ENCODE measurements around the gene ARHGEF9.

The ARHGEF9 gene

GRCh38 chrX:63680423-63680822 lies 104.6 kb downstream of the ARHGEF9 start:
- CTCF ChIA-PET = no interaction called here
- DNase-seq (ENCODE audit: low read depth, low spot score) = no peak
- POLR2A ChIA-PET = no interaction called here

GRCh38 chrX:63679432-63679831 lies 105.6 kb downstream of the ARHGEF9 start:
- CTCF ChIA-PET = no interaction called here
- POLR2A ChIA-PET = no interaction called here

More at GRCh38 chrX:63680423-63680822, 104.6 kb downstream of the ARHGEF9 start:
- no peak for TF ChIP-seq CTCF (IDR thresholded peaks at IDR 0.05; ENCODE audit: insufficient read depth, low read length, missing control alignments)
- H3K4me3 ChIP-seq (ENCODE audit: low read depth, low read length) = no peak overlapping the region

GRCh38 chrX:63675716-63676115 lies 109.3 kb downstream of the ARHGEF9 start:
- no peak for TF ChIP-seq CTCF (IDR thresholded peaks at IDR 0.05; ENCODE audit: insufficient read depth, low read length, missing control alignments)
- CTCF ChIA-PET = no interaction called here
- DNase-seq (ENCODE audit: low read depth, low spot score) = no peak
- POLR2A ChIA-PET = no interaction called here
- no peak overlapping the region for H3K4me3 ChIP-seq (ENCODE audit: low read depth, low read length)

More at GRCh38 chrX:63679432-63679831, 105.6 kb downstream of the ARHGEF9 start:
- no peak overlapping the region for H3K4me3 ChIP-seq (ENCODE audit: low read depth, low read length)
- no peak for DNase-seq (ENCODE audit: low read depth, low spot score)
- no peak for TF ChIP-seq CTCF (IDR thresholded peaks at IDR 0.05; ENCODE audit: insufficient read depth, low read length, missing control alignments)

- ChIA-PET CTCF (no interaction called here), POLR2A (no interaction called here)
- no peak overlapping the region for H3K4me3 ChIP-seq (ENCODE audit: low read depth, low read length)
- no peak for TF ChIP-seq CTCF (IDR thresholded peaks at IDR 0.05; ENCODE audit: insufficient read depth, low read length, missing control alignments)
- DNase-seq (ENCODE audit: low read depth, low spot score) = no peak
Measured at GRCh38 chrX:63673896-63674295, 111.1 kb downstream of the ARHGEF9 start.

- H3K4me3 ChIP-seq (ENCODE audit: low read depth, low read length) = no peak overlapping the region
- CTCF ChIA-PET = no interaction called here
- no peak for TF ChIP-seq CTCF (IDR thresholded peaks at IDR 0.05; ENCODE audit: insufficient read depth, low read length, missing control alignments)
- DNase-seq (ENCODE audit: low read depth, low spot score) = no peak
- POLR2A ChIA-PET = no interaction called here
Measured at GRCh38 chrX:63664741-63665140, 120.3 kb downstream of the ARHGEF9 start.

- H3K4me3 ChIP-seq (ENCODE audit: low read depth, low read length) = no peak overlapping the region
- ChIA-PET CTCF (no interaction called here), POLR2A (no interaction called here)
- TF ChIP-seq CTCF (IDR thresholded peaks at IDR 0.05; ENCODE audit: insufficient read depth, low read length, missing control alignments) = no peak
- DNase-seq (ENCODE audit: low read depth, low spot score) = no peak
Measured at GRCh38 chrX:63664083-63664482, 120.9 kb downstream of the ARHGEF9 start.
